Smooth muscle cell of bladder (primary cell): Measurements from ENCODE around the gene ATXN2L. TPM values are rescaled to one million over a fixed set of nuclear protein-coding genes. Genes with fewer than 3 reads are reported as not detected.

Experiments used
- total RNA-seq: library from RNA; depleted of rRNA; stranded (reverse); fragments of >200 nt; gene quantifications from 2 replicates; pipeline ENCODE4 v1.2.3, GENCODE V29; 2014

The ATXN2L gene
- 26.6 and 27.4 TPM in 2 replicates for total RNA-seq

GRCh38 chr16:28822520-28823290, at the start of gene ATXN2L:
Gene ATXN2L (plus strand): TSS chr16:28822999. CDS start chr16:28823260, 261 bp downstream.

GRCh38 chr16:28846080-28846932, 23.5 kb downstream of the ATXN2L start, which contains the start of gene TUFM:
Gene TUFM (minus strand): TSS chr16:28846348. CDS start chr16:28846269, 79 bp downstream.

GRCh38 chr16:28878083-28878926, 55.5 kb downstream of the ATXN2L start, which contains the start of gene ATP2A1:
Gene ATP2A1 (plus strand): TSS chr16:28878488. CDS start chr16:28878672, 184 bp downstream.

Other genes with a start within 250 kb of the ATXN2L start
- 0.09 and 0.28 TPM in 2 replicates for gene SULT1A2, start 225.9 kb upstream of the ATXN2L start, total RNA-seq
- 3.6 and 6.4 TPM in 2 replicates for gene SULT1A1, start 213.0 kb upstream of the ATXN2L start, total RNA-seq
- 0.55 TPM in 1 of 2 replicates, not detected in the other for gene NPIPB8, start 184.9 kb upstream of the ATXN2L start, total RNA-seq
- 125 and 217 TPM in 2 replicates for gene EIF3C, start 111.5 kb upstream of the ATXN2L start, total RNA-seq
- gene NPIPB9, start 71.2 kb upstream of the ATXN2L start, total RNA-seq: 0.71 and 1.4 TPM in 2 replicates
- 108 and 110 TPM in 2 replicates for gene TUFM, start 23.3 kb downstream of the ATXN2L start, total RNA-seq
- gene SH2B1, start 40.8 kb downstream of the ATXN2L start, total RNA-seq: 7.3 and 10.6 TPM in 2 replicates
- 0.28 and 0.46 TPM in 2 replicates for gene ATP2A1, start 55.5 kb downstream of the ATXN2L start, total RNA-seq
- 24.7 and 28.2 TPM in 2 replicates for gene RABEP2, start 102.2 kb downstream of the ATXN2L start, total RNA-seq
- gene CD19, start 109.0 kb downstream of the ATXN2L start, total RNA-seq: not detected in 2 replicates
- 12.7 and 12.8 TPM in 2 replicates for gene NFATC2IP, start 127.9 kb downstream of the ATXN2L start, total RNA-seq
- 26.3 and 39.0 TPM in 2 replicates for gene SPNS1, start 151.8 kb downstream of the ATXN2L start, total RNA-seq
- gene LAT, start 162.1 kb downstream of the ATXN2L start, total RNA-seq: 0.14 and 1.8 TPM in 2 replicates